Esophagus squamous epithelium (tissue), 5 donors: ENCODE measurements around the gene PRPS1L1. TPM values are rescaled to one million over a fixed set of nuclear protein-coding genes. Genes with fewer than 3 reads are reported as not detected.

Experiments
- DNase-seq: peaks from one replicate; lab custom pipeline; 2025; lab: John Stamatoyannopoulos, UW
- H3K27ac ChIP-seq, 4 donors: fragments of 200-600 bp; sonication (generic); one replicate each; pipeline ENCODE4 v1.5.1; 2016 to 2019; ENCODE audit warnings: mild to moderate bottlenecking in 1 of 4
- H3K27me3 ChIP-seq, 4 donors: fragments of 200-600 bp; sonication (generic); 1 replicate in 3 of 4; 2 replicates in 1 of 4; pipeline versions ENCODE4 v1.5.1 to v1.6.0; 2017 to 2021; ENCODE audit warnings: antibody characterized with exemption in 1 of 4
- H3K36me3 ChIP-seq, 3 donors: fragments of 200-600 bp; sonication (generic); one replicate each; pipeline ENCODE4 v1.5.1; 2016 to 2019
- H3K4me1 ChIP-seq, 3 donors: fragments of 200-600 bp; sonication (generic); one replicate each; pipeline ENCODE4 v1.5.1; 2017 to 2019
- H3K4me3 ChIP-seq, 4 donors: fragments of 200-600 bp; sonication (generic); 1 replicate in 3 of 4; 2 replicates in 1 of 4; pipeline ENCODE4 v1.5.1; 2016 to 2019; ENCODE audit warnings: mild to moderate bottlenecking in 2 of 4, moderate library complexity in 1 of 4
- H3K9me3 ChIP-seq, 3 donors: fragments of 200-600 bp; sonication (generic); one replicate each; pipeline ENCODE4 v1.5.1; 2016 to 2019
- POLR2A ChIP-seq, 4 donors: fragments of 450-650 bp; IDR thresholded peaks; one replicate each; pipeline ENCODE4 v1.6.1; 2017; ENCODE audit warnings: antibody characterized with exemption in 4 of 4, mild to moderate bottlenecking in 4 of 4, moderate library complexity in 3 of 4
- WGBS, 2 donors: methylation state at CpG; one replicate each; pipeline ENCODE4 v1.1.5; 2018; 5-methylcytosine and 5-hydroxymethylcytosine counted together
- intact Hi-C: fragments of 100-400 bp; cut with DNase I; formaldehyde crosslinking; loops from one replicate; pipeline ENCODE4 v1.15.0; 2022
- total RNA-seq, 4 donors: library from RNA; depleted of rRNA; stranded (reverse); fragments of >200 nt; gene quantifications; one replicate each; pipeline ENCODE4 v1.1.0, GENCODE V29; 2016
- TF ChIP-seq, protein P1 (sequence below), 6 experiments: fragments of 450-650 bp in 4 of 6; fragments of 200-600 bp in 2 of 6; sonication (generic) in 2 of 6; IDR thresholded peaks; one replicate each; pipeline ENCODE4 v1.5.1; 2016 to 2019; ENCODE audit warnings: antibody characterized with exemption in 6 of 6, mild to moderate bottlenecking in 4 of 6, moderate library complexity in 4 of 6
- donor health status: DM: yes; HTN: yes; CAD: no.

PRPS1L1 gene
- total RNA-seq, 4 donors from 2014 or later, result not detected

DNA sequence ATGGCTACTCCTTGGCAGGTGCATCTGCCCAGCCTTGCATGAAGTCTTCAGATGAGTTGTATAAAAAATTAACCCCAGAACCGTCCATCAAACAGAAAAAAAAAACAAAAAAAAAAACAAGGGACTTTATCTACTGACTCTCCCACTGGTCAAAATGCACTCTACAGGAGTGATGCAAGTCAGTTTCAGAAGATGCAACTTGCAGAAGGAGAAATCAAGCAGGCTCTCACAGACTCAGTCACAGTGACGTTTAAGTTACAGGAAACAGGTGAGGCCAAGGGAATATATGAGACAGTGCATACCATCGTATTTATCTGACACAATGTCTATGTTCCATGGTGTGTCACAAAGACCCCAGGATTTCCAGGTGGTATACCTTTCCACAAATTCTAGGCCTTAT, 17.5 kb upstream of the PRPS1L1 start:
- no peak overlapping the region for H3K4me3 ChIP-seq
- no peaks in the 10 kb centered on the region for H3K9me3 ChIP-seq
- TF ChIP-seq, protein P1, sequence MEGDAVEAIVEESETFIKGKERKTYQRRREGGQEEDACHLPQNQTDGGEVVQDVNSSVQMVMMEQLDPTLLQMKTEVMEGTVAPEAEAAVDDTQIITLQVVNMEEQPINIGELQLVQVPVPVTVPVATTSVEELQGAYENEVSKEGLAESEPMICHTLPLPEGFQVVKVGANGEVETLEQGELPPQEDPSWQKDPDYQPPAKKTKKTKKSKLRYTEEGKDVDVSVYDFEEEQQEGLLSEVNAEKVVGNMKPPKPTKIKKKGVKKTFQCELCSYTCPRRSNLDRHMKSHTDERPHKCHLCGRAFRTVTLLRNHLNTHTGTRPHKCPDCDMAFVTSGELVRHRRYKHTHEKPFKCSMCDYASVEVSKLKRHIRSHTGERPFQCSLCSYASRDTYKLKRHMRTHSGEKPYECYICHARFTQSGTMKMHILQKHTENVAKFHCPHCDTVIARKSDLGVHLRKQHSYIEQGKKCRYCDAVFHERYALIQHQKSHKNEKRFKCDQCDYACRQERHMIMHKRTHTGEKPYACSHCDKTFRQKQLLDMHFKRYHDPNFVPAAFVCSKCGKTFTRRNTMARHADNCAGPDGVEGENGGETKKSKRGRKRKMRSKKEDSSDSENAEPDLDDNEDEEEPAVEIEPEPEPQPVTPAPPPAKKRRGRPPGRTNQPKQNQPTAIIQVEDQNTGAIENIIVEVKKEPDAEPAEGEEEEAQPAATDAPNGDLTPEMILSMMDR (IDR thresholded peaks at IDR 0.05), result no peak
- TF ChIP-seq POLR2A (IDR thresholded peaks at IDR 0.05), result no peak
- no peaks in the 10 kb centered on the region for H3K27me3 ChIP-seq
- no peaks in the 10 kb centered on the region for H3K36me3 ChIP-seq
- H3K27ac ChIP-seq, result no peak overlapping the region
- WGBS, 2 donors, result 67 to 85% methylated on average over 3 of the region's 3 CpGs
- no peaks in the 10 kb centered on the region for H3K4me1 ChIP-seq
- intact Hi-C loops, result loop anchor here (10.0 kb wide), 1 partner anchor 60 kb away; no protein-coding TSS in a partner anchor
- no peak for DNase-seq

DNA sequence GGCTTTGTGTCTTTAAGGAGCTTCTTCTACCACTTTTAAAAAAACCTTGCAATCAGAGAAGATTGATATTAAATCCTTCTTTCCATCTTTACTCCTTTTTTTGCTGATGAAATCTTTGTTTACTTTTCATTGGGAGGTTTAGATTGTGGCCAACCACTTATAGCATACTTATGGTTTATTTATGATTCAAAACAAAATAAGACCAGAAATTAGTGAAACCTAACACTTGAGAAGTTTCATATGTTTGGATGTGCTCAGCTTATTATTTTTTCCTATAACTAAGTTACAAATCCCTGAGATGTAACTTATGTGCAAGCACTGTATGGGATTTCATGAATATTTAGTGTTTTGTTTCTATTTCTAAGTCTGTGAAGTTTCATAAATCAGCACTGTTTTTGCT, 13.5 kb upstream of the PRPS1L1 start:
- intact Hi-C loops, result loop anchor here (10.0 kb wide), 1 partner anchor 56 kb away; no protein-coding TSS in a partner anchor
- Histone ChIP-seq H3K27ac (no peak overlapping the region), H3K9me3 (no peaks in the 10 kb centered on the region), H3K27me3 (no peaks in the 10 kb centered on the region), H3K4me3 (no peak overlapping the region), H3K36me3 (no peaks in the 10 kb centered on the region), H3K4me1 (no peaks in the 10 kb centered on the region)
- no peak for DNase-seq
- TF ChIP-seq, protein P1 (IDR thresholded peaks at IDR 0.05), result no peak
- no peak for TF ChIP-seq POLR2A (IDR thresholded peaks at IDR 0.05)

DNA sequence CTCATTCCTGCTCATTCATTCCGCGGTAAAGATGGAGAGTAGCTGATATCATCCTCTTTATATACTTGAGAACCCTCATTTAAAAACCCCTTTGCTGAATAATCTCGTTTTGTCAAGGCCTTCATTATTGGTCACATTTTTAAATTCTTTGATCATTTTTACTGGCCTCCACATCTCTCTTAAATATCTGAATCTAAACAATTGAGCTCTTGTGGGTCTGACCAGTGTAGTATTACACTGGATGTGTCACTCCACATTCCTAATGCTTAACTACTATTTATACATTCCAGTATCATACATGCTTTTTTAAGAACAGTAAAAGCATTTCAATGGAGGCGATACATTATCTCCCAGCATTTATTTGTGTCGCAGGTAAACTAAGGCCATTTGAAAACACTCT, 12.6 kb upstream of the PRPS1L1 start:
- no peak for DNase-seq
- WGBS, 2 donors, result 82 to 83% methylated on average over 5 of the region's 5 CpGs
- no peak overlapping the region for H3K27ac ChIP-seq

DNA sequence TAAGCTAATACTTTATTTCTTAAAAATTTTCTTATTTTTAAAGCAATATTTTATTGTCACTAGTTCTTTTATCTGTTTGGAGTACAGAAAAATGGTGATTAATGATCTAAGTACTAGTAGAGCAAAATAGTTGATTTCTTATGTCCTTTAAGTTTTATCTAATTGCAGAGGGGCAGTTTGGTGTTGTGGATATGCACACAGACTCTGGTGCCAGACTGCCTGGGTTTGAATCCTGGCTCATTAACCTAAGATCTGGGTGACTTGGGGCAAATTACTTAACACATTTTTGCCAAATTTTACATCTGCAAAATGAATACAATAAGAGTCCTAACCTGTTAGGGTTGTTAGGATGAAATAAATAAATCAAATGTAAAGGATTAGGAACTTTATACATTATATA, 10.7 kb upstream of the PRPS1L1 start:
- Histone ChIP-seq H3K4me1 (no peaks in the 10 kb centered on the region), H3K36me3 (no peaks in the 10 kb centered on the region), H3K9me3 (no peaks in the 10 kb centered on the region), H3K27me3 (no peaks in the 10 kb centered on the region), H3K4me3 (no peak overlapping the region), H3K27ac (no peak overlapping the region)
- DNase-seq, result no peak
- intact Hi-C loops, result no loop called here
- TF ChIP-seq POLR2A (IDR thresholded peaks at IDR 0.05), result no peak
- TF ChIP-seq, protein P1 (IDR thresholded peaks at IDR 0.05), result no peak

More for the DNA sequence above, 12.6 kb upstream of the PRPS1L1 start:
- Histone ChIP-seq H3K4me1 (no peaks in the 10 kb centered on the region), H3K27me3 (no peaks in the 10 kb centered on the region), H3K9me3 (no peaks in the 10 kb centered on the region), H3K4me3 (no peak overlapping the region), H3K36me3 (no peaks in the 10 kb centered on the region)
- TF ChIP-seq, protein P1 (IDR thresholded peaks at IDR 0.05), result no peak
- no peak for TF ChIP-seq POLR2A (IDR thresholded peaks at IDR 0.05)
- intact Hi-C loops, result loop anchor here (10.0 kb wide), 1 partner anchor 55 kb away; no protein-coding TSS in a partner anchor

DNA sequence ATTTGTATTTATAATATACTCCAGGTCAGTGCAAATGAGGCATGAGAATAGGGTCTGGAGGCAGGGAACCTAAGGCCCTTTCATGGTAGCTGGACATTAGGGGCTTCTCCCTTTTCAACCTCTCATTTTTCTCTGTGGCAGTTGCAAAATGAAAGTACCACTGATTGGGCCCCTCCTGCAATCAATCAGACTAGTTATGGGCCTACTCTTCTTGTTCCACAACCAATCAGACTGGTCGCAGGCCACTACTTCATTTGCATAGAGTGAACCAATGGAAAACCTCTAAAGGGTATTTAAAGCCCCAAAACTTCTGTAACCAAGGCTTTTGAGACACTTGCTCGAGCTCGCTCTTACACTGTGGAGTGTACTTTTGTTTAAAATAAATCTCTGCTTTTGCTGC, 10.0 kb upstream of the PRPS1L1 start:
- WGBS, 2 donors, result 88 to 92% methylated on average over 3 of the region's 3 CpGs
- Histone ChIP-seq H3K9me3 (no peaks in the 10 kb centered on the region), H3K4me1 (no peaks in the 10 kb centered on the region), H3K4me3 (no peak overlapping the region), H3K27ac (no peak overlapping the region), H3K36me3 (no peaks in the 10 kb centered on the region), H3K27me3 (no peaks in the 10 kb centered on the region)
- DNase-seq, result no peak
- intact Hi-C loops, result no loop called here
- TF ChIP-seq POLR2A (IDR thresholded peaks at IDR 0.05), result no peak
- TF ChIP-seq, protein P1 (IDR thresholded peaks at IDR 0.05), result no peak
